ENCODE measurements around the gene CAMK2D.

CAMK2D gene

GRCh38 chr4:113522433-113522832, 239.1 kb downstream of the CAMK2D start:
- no peaks in the 10 kb centered on the region for H3K36me3 ChIP-seq (replicated peaks; ENCODE audit: insufficient read depth, low read length)
- no peaks in the 10 kb centered on the region for H3K9me3 ChIP-seq (replicated peaks; ENCODE audit: insufficient read depth, low read length)
- H3K4me1 ChIP-seq (ENCODE audit: low read length) = 0 out of 2 replicates have a peak, but pooled peaks cover 5% of the 10 kb centered on the region
- H2AFZ ChIP-seq (ENCODE audit: low read length) = no peak overlapping the region
- no peak overlapping the region for H3K27ac ChIP-seq (ENCODE audit: low read length)
- no peak for TF ChIP-seq EZH2phosphoT487 (IDR thresholded peaks at IDR 0.05; ENCODE audit: low read length)
- TF ChIP-seq, protein P1, sequence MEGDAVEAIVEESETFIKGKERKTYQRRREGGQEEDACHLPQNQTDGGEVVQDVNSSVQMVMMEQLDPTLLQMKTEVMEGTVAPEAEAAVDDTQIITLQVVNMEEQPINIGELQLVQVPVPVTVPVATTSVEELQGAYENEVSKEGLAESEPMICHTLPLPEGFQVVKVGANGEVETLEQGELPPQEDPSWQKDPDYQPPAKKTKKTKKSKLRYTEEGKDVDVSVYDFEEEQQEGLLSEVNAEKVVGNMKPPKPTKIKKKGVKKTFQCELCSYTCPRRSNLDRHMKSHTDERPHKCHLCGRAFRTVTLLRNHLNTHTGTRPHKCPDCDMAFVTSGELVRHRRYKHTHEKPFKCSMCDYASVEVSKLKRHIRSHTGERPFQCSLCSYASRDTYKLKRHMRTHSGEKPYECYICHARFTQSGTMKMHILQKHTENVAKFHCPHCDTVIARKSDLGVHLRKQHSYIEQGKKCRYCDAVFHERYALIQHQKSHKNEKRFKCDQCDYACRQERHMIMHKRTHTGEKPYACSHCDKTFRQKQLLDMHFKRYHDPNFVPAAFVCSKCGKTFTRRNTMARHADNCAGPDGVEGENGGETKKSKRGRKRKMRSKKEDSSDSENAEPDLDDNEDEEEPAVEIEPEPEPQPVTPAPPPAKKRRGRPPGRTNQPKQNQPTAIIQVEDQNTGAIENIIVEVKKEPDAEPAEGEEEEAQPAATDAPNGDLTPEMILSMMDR (IDR thresholded peaks at IDR 0.05; ENCODE audit: low read length) = no peak
- no peak for TF ChIP-seq EZH2 (optimal IDR thresholded peaks at IDR 0.05; ENCODE audit: low read depth, low read length)
- H3K4me2 ChIP-seq (ENCODE audit: low read depth, low read length) = no peak overlapping the region
- DNase-seq = no peak
- H3K9me2 ChIP-seq (replicated peaks; ENCODE audit: insufficient read depth, low read length) = no peaks in the 10 kb centered on the region
- H4K20me1 ChIP-seq (ENCODE audit: insufficient read depth, low read length) = no peaks in the 10 kb centered on the region
- no peaks in the 10 kb centered on the region for H3K79me2 ChIP-seq (ENCODE audit: low read length)
- no peak overlapping the region for H3K4me3 ChIP-seq (ENCODE audit: low read length)
- H3K9ac ChIP-seq (ENCODE audit: low read length) = no peak overlapping the region
- no peaks in the 10 kb centered on the region for H3K27me3 ChIP-seq (replicated peaks; ENCODE audit: insufficient read depth, low read length)
- no peaks in the 10 kb centered on the region for H3F3A ChIP-seq (ENCODE audit: insufficient read depth, low read length)

GRCh38 chr4:113513382-113513781, 248.2 kb downstream of the CAMK2D start:
- Histone ChIP-seq H3K36me3 (replicated peaks; ENCODE audit: insufficient read depth, low read length) (no peaks in the 10 kb centered on the region), H3K9me3 (replicated peaks; ENCODE audit: insufficient read depth, low read length) (no peaks in the 10 kb centered on the region)

GRCh38 chr4:113512880-113513279, 248.7 kb downstream of the CAMK2D start:
- no peaks in the 10 kb centered on the region for H3F3A ChIP-seq (ENCODE audit: insufficient read depth, low read length)
- no peaks in the 10 kb centered on the region for H3K9me3 ChIP-seq (replicated peaks; ENCODE audit: insufficient read depth, low read length)
- no peak overlapping the region for H3K4me2 ChIP-seq (ENCODE audit: low read depth, low read length)
- H3K27ac ChIP-seq (ENCODE audit: low read length) = no peak overlapping the region
- H3K79me2 ChIP-seq (ENCODE audit: low read length) = no peaks in the 10 kb centered on the region
- no peaks in the 10 kb centered on the region for H3K36me3 ChIP-seq (replicated peaks; ENCODE audit: insufficient read depth, low read length)
- TF ChIP-seq, protein P1 (IDR thresholded peaks at IDR 0.05; ENCODE audit: low read length) = no peak
- no peaks in the 10 kb centered on the region for H3K9me2 ChIP-seq (replicated peaks; ENCODE audit: insufficient read depth, low read length)
- H3K4me1 ChIP-seq (ENCODE audit: low read length) = no peaks in the 10 kb centered on the region
- H3K9ac ChIP-seq (ENCODE audit: low read length) = no peak overlapping the region
- H3K4me3 ChIP-seq (ENCODE audit: low read length) = no peak overlapping the region
- H3K27me3 ChIP-seq (replicated peaks; ENCODE audit: insufficient read depth, low read length) = no peaks in the 10 kb centered on the region
- no peak overlapping the region for H2AFZ ChIP-seq (ENCODE audit: low read length)
- DNase-seq = no peak
- no peaks in the 10 kb centered on the region for H4K20me1 ChIP-seq (ENCODE audit: insufficient read depth, low read length)

More at GRCh38 chr4:113513382-113513781, 248.2 kb downstream of the CAMK2D start:
- Histone ChIP-seq H3K4me2 (ENCODE audit: low read depth, low read length) (no peak overlapping the region), H4K20me1 (ENCODE audit: insufficient read depth, low read length) (no peaks in the 10 kb centered on the region), H3K4me3 (ENCODE audit: low read length) (no peak overlapping the region), H3K79me2 (ENCODE audit: low read length) (no peaks in the 10 kb centered on the region), H3K27me3 (replicated peaks; ENCODE audit: insufficient read depth, low read length) (no peaks in the 10 kb centered on the region), H3K27ac (ENCODE audit: low read length) (no peak overlapping the region), H3F3A (ENCODE audit: insufficient read depth, low read length) (no peaks in the 10 kb centered on the region), H3K9ac (ENCODE audit: low read length) (no peak overlapping the region), H2AFZ (ENCODE audit: low read length) (no peak overlapping the region), H3K9me2 (replicated peaks; ENCODE audit: insufficient read depth, low read length) (no peaks in the 10 kb centered on the region), H3K4me1 (ENCODE audit: low read length) (no peaks in the 10 kb centered on the region)
- TF ChIP-seq EZH2 (optimal IDR thresholded peaks at IDR 0.05; ENCODE audit: low read depth, low read length) (no peak), EZH2phosphoT487 (IDR thresholded peaks at IDR 0.05; ENCODE audit: low read length) (no peak)
- TF ChIP-seq, protein P1 (IDR thresholded peaks at IDR 0.05; ENCODE audit: low read length) = no peak
- no peak for DNase-seq
